ENCODE results near the gene PCDHGA10.
"Not testable (repeated sequence)": the region's sequence is repeated elsewhere in the genome, so short reads cannot be mapped to it uniquely, and the experiment has no call there.

Gene PCDHGA10

DNA sequence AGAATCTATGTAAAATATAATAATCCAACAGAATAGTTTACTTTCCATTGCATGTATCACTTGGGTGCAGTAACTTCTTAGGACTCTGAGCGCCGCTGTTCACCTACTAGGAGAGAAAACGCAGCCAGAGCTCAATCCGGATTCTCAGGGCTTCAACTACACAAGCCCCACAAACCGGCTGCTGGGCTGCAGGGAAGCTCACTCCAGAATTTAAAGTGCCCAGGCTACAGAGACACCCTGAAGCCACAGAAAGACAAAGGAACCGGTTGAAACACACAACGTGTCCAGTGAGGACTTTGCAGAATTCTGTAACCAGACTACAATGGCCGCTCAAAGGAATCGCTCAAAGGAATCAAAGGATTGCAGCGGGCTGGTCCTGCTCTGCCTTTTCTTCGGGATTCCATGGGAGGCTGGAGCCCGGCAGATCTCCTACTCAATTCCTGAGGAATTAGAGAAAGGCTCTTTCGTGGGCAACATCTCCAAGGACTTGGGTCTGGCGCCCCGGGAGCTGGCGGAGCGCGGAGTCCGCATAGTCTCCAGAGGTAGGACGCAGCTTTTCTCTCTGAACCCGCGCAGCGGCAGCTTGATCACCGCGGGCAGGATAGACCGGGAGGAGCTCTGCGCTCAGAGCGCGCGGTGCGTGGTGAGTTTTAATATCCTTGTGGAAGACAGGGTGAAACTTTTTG is at the start of gene PCDHGA10:
Gene PCDHGA10 (plus strand): TSS at position 134 of the 686 bp plus-strand sequence. CDS start 189 bp downstream, at position 323.
- peak; percentile 44 for DNase-seq

DNA sequence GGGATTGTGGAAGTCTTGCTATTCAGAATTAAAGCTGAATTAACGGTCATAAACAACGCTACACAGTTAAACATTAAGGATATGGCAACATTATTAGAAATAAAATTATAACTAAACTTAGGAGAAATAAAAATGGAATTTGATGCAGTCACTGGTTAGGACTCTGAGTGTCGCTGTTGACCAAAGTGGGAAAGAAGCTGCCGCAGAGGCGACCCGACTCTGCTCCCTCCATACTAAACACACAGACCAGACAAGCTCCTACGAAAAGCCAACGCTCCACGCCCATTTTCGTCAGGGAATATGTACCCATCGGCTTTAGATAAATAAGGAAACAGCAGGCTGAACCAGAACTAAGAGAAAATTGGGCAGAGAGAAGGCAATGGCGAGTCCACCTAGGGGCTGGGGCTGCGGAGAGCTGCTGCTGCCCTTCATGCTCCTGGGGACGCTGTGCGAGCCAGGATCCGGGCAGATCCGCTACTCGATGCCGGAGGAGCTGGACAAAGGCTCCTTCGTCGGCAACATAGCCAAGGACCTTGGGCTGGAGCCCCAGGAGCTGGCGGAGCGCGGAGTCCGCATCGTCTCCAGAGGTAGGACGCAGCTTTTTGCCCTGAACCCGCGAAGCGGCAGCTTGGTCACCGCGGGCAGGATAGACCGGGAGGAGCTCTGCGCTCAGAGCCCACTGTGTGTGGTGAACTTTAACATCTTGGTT is 48.7 kb upstream of the PCDHGA10 start, which contains the start of gene PCDHGA5:
Gene PCDHGA5 (plus strand): TSS at position 211 of the 709 bp plus-strand sequence. CDS start 169 bp downstream, at position 380.
- no peak for DNase-seq

DNA sequence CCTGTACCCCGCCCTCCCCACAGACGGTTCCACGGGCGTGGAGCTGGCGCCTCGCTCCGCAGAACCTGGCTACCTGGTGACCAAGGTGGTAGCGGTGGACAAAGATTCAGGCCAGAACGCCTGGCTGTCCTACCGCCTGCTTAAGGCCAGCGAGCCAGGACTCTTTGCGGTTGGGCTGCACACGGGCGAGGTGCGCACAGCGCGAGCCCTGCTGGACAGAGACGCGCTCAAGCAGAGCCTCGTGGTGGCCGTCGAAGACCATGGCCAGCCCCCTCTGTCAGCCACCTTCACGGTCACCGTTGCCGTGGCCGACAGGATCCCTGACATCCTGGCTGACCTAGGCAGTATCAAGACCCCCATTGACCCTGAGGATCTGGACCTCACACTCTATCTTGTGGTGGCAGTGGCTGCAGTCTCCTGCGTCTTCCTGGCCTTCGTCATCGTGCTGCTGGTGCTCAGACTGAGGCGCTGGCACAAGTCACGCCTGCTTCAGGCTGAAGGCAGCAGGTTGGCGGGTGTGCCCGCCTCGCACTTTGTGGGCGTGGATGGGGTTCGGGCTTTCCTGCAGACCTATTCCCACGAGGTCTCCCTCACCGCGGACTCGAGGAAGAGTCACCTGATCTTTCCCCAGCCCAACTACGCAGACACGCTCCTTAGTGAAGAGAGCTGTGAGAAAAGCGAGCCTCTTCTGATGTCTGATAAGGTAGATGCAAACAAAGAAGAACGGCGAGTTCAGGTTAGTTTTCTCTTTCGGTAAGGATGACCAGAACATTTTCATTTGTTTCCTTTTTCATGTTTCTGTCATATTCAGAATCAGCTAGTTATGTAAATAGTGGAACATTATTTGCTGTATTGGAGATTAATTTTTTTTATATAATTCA is 46.5 kb upstream of the PCDHGA10 start:
- DNase-seq = no peak

DNA sequence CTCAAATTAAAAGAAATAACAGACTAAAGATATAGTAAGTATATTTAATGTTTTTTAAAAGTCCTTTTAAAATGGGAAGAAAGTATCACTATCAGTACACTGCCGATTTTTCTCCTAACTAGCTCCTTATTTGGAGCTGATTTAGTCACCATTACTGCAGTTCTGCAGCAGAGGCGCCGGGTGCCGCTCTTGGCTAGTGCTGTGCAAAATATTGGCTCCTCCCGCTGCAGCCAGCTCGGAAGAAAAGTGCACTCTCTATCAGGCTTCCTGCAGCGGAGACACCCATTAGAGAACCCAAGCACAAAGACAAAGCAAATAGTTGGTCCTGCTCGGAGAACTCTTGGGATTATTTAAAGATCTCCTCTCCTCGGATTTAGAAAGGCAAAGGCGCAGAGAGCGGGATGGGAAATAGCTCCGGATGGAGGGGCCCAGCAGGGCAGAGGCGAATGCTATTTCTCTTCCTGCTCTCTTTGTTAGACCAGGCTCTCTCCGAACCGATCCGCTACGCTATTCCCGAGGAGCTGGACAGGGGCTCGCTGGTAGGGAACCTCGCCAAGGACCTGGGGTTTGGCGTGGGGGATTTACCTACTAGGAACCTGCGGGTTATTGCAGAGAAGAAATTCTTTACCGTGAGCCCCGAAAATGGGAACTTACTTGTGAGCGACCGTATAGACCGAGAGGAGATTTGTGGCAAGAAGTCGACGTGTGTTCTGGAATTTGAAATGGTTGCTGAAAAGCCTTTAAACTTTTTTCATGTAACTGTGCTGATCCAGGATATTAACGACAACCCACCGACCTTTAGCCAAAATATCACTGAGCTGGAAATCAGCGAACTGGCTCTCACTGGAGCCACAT is 42.6 kb upstream of the PCDHGA10 start, which contains the start of gene PCDHGB3:
Gene PCDHGB3 (plus strand): TSS at position 249 of the 855 bp plus-strand sequence. CDS start 153 bp downstream, at position 402.
- DNase-seq = peak; percentile 11

DNA sequence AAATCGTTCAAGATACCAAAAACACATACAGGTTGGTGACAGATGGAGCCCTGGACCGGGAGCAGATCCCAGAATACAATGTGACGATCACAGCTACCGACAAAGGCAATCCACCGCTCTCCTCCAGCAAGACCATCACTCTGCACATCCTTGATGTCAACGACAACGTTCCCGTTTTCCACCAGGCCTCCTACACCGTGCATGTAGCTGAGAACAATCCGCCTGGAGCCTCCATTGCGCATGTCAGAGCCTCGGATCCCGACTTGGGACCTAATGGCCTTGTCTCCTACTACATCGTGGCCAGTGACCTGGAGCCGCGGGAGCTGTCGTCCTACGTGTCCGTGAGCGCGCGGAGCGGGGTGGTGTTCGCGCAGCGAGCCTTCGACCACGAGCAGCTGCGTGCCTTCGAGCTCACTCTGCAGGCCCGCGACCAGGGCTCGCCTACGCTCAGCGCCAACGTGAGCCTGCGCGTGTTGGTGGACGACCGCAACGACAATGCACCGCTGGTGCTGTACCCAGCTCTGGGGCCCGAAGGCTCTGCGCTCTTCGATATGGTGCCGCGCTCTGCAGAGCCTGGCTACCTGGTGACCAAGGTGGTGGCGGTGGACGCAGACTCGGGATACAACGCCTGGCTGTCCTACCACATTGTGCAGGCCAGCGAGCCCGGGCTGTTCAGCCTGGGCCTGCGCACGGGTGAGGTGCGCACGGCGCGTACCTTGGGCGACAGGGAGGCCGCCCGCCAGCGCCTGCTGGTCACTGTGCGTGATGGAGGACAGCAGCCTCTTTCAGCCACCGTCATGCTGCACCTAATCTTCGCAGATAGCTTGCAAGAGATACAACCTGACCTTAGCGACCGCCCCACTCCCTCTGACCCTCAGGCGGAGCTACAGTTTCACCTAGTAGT is 41.0 kb upstream of the PCDHGA10 start:
- DNase-seq = no peak

DNA sequence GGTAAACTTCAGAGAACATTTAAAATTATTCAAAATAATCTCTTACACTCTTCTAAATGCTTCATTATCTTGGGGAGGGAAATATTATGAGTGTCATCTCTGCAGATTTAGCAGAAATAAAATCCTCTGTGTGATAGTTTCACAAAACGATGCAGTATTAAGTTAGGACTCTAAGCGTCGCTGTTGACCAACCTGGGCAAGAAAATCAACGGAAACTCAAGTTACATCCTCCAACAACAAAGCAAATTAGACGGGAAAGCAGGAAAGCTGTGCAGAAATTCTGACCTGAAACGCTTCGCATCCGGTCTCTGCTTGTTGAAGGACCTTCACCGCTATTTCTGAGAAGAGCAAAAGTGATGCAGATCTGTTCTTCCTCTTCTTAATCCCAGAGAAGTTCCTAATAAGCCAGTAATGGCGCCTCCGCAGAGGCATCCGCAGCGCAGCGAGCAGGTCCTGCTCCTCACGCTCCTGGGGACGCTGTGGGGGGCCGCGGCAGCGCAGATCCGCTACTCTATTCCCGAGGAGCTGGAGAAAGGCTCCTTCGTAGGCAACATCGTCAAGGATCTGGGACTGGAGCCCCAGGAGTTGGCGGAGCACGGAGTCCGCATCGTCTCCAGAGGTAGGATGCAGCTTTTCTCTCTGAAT is 39.0 kb upstream of the PCDHGA10 start, which contains the start of gene PCDHGA6:
Gene PCDHGA6 (plus strand): TSS at position 219 of the 645 bp plus-strand sequence. CDS start 193 bp downstream, at position 412.
- DNase-seq = no peak

DNA sequence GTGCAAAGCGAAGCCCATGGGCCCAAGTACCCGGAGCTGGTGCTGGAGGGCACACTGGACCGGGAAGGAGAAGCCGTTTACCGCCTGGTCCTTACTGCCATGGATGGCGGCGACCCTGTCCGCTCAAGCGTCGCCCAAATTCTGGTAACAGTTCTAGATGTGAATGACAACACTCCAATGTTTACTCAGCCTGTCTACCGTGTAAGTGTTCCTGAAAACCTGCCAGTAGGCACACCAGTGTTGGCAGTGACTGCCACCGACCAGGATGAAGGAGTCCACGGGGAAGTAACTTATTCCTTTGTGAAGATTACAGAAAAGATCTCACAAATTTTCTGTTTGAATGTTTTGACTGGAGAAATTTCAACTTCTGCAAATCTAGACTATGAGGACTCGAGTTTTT is 38.2 kb upstream of the PCDHGA10 start:
- DNase-seq = no peak

DNA sequence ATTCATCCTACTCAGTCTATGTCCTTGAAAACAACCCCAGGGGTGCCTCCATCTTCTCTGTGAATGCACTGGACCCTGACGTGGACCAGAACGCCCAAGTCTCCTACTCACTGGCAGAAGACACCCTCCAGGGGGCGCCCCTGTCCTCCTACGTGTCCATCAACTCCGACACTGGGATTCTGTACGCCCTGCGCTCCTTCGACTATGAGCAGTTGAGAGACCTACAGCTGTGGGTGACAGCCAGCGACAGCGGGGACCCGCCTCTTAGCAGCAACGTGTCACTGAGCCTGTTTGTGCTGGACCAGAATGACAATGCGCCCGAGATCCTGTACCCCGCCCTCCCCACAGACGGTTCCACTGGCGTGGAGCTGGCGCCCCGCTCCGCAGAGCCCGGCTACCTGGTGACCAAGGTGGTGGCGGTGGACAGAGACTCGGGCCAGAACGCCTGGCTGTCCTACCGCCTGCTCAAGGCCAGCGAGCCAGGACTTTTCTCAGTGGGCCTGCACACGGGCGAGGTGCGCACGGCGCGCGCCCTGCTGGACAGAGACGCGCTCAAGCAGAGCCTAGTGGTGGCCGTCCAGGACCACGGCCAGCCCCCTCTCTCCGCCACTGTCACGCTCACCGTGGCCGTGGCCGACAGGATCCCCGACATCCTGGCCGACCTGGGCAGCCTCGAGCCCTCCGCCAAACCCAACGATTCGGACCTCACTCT is 37.2 kb upstream of the PCDHGA10 start:
- not testable (repeated sequence) for DNase-seq

DNA sequence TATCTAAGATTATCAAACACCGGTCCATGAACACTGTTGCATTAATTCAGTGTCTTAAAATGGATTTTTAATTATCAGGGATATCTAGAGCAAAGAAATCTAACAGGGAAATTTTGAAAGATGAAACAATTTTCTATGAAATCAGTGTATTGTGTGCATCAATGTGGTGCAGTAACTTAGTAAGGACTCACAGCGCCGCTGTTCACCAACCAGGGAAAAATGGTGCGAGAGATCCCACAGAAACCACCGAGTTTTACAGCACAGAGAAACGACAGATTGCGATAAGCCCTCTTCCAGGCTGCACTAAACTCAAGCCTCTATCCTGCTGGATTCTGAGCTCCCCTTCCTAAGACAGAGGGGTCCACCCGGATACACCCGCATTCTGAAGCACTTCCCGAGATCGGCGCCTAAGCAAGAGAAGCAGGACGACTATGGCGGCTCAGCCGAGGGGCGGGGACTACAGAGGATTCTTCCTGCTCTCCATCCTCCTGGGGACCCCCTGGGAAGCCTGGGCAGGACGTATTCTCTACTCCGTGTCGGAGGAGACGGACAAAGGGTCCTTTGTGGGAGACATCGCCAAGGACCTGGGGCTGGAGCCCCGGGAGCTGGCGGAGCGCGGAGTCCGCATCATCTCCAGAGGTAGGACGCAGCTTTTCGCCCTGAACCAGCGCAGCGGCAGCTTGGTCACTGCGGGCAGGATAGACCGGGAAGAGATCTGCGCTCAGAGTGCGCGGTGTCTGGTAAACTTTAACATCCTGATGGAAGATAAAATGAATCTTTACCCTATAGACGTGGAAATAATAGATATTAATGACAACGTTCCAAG is 30.1 kb upstream of the PCDHGA10 start, which contains the start of gene PCDHGA7:
Gene PCDHGA7 (plus strand): TSS at position 274 of the 826 bp plus-strand sequence. CDS start 158 bp downstream, at position 432.
- no peak for DNase-seq

DNA sequence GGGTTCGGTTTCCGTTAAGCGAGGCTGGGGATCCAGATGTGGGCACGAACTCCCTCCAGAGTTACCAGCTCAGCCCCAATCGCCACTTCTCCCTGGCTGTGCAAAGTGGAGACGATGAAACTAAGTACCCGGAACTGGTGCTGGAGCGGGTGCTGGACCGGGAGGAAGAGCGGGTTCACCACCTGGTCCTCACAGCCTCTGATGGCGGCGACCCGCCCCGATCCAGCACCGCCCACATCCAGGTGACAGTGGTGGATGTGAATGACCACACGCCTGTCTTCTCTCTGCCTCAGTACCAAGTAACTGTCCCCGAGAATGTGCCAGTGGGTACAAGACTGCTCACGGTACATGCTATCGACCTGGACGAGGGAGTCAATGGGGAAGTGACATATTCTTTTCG is 29.4 kb upstream of the PCDHGA10 start:
- DNase-seq = no peak

DNA sequence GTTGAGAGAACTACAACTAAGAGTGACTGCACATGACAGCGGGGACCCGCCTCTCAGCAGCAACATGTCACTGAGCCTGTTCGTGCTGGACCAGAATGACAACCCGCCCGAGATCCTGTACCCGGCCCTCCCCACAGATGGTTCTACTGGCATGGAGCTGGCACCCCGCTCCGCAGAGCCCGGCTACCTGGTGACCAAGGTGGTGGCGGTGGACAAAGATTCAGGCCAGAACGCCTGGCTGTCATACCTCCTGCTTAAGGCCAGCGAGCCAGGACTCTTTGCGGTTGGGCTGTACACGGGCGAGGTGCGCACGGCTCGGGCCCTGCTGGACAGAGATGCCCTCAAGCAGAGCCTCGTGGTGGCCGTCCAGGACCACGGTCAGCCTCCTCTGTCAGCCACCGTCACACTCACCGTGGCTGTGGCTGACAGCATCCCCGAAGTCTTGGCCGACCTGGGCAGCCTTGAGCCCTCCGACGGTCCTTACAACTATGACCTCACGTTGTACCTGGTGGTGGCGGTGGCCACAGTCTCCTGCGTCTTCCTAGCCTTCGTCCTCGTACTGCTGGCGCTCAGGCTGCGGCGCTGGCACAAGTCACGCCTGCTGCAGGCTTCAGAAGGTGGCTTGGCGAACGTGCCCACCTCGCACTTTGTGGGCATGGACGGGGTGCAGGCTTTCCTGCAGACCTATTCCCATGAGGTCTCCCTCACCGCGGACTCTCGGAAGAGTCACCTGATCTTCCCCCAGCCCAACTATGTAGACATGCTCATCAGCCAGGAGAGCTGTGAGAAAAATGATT is 28.1 kb upstream of the PCDHGA10 start:
- DNase-seq = no peak

DNA sequence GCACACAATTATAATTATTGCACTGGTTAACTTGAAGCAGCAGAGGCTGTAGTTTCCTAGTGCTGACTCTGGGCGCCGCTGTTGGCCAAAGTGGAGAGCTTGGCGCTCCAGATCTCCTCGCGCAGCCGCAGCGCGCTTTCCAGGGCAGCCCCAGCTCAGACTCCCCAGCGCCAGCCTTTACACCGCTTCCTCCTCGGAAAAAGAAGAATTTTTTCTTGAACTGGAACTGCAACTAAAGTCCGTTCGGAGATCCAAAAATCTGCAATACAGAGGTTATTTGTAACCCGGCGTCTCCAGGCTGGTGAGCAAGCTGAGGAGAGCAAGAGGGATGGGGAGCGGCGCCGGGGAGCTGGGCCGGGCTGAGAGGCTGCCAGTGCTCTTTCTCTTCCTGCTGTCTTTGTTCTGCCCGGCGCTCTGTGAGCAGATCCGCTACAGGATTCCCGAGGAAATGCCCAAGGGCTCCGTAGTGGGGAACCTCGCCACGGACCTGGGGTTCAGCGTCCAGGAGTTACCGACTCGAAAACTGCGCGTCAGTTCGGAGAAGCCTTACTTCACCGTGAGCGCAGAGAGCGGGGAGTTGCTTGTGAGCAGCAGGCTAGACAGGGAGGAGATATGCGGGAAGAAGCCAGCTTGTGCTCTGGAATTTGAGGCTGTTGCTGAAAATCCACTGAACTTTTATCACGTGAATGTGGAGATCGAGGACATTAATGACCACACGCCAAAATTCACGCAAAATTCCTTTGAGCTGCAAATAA is 25.1 kb upstream of the PCDHGA10 start, which contains the start of gene PCDHGB4:
Gene PCDHGB4 (plus strand): TSS at position 142 of the 755 bp plus-strand sequence. CDS start 187 bp downstream, at position 329.
- peak; percentile 20 for DNase-seq

DNA sequence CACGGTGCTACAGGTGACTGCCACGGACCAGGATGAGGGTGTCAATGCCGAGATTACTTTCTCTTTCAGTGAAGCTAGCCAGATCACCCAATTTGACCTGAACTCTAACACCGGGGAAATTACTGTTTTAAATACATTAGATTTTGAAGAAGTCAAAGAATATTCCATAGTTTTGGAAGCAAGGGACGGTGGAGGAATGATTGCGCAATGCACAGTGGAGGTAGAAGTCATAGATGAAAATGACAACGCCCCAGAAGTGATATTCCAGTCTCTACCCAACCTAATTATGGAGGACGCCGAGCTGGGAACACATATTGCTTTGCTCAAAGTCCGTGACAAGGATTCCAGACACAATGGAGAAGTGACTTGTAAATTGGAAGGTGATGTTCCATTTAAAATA is 24.1 kb upstream of the PCDHGA10 start:
- DNase-seq = no peak

DNA sequence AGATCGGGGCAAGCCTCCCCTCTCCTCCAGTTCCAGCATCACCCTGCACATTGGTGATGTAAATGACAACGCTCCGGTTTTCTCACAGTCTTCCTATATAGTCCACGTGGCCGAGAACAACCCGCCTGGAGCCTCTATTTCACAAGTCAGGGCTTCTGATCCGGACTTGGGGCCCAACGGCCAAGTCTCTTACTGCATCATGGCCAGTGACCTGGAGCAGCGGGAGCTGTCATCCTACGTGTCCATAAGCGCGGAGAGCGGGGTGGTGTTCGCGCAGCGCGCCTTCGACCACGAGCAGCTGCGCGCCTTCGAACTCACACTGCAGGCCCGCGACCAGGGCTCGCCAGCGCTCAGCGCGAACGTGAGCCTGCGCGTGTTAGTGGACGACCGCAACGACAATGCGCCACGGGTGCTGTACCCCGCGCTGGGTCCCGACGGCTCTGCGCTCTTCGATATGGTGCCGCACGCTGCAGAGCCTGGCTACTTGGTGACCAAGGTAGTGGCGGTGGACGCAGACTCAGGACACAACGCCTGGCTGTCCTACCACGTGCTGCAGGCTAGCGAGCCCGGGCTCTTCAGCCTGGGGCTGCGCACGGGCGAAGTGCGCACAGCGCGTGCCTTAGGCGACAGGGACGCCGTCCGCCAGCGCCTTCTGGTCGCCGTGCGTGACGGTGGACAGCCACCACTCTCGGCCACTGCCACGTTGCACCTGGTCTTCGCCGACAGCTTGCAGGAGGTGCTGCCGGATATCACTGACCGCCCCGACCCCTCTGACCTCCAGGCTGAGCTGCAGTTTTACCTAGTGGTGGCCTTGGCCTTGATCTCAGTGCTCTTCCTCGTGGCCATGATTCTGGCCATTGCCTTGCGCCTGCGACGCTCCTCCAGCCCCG is 23.4 kb upstream of the PCDHGA10 start:
- DNase-seq = no peak

DNA sequence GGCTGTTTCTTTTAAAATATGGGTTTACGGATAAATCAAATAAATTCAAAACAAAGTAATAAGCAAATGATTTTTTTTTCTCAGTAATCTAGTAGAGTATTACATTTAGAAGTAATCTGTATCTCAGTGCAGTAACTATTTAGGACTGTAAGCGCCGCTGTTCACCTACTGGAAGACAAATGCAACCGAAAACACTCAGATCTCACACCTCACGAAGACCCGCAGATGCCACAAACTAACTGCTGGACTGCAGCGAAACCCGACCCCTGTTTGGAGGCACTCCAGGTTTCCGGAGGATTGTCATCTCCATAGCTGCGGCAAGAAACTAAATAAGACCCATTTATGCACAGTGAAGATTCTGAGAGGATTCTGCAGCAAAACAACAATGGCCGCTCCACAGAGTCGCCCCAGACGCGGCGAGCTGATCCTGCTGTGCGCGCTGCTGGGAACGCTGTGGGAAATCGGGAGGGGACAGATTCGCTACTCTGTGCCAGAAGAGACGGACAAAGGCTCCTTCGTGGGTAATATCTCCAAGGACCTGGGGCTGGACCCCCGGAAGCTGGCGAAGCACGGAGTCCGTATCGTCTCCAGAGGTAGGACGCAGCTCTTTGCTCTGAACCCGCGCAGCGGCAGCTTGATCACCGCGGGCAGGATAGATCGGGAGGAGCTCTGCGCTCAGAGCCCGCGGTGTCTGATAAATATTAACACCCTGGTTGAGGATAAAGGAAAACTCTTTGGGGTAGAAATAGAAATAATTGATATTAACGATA is 20.2 kb upstream of the PCDHGA10 start, which contains the start of gene PCDHGA8:
Gene PCDHGA8 (plus strand): TSS at position 205 of the 770 bp plus-strand sequence. CDS start 181 bp downstream, at position 386.
- no peak for DNase-seq
